ENCODE measurements around the gene MIOS.

Gene MIOS

GRCh38 chr7:7566651-7567611 is at the start of gene MIOS:
Gene MIOS, plus strand, starts transcription at chr7:7566884. Its CDS starts 5,592 bp downstream, at chr7:7572476.
- Histone ChIP-seq H3K9me3 (ENCODE audit: control insufficient read depth, insufficient read depth, low read length) (no peaks in the 10 kb centered on the region), H3K27me3 (ENCODE audit: control insufficient read depth, insufficient read depth, low read length) (no peaks in the 10 kb centered on the region), H3K4me3 (ENCODE audit: low read depth, low read length) (peak within 1 kb of the TSS; percentile 69), H3K36me3 (ENCODE audit: control insufficient read depth, insufficient read depth, low read length) (peaks cover 3% of the 10 kb centered on the region), H3K4me1 (ENCODE audit: control insufficient read depth, insufficient read depth, low read length) (peaks cover 8% of the 10 kb centered on the region), H3K9ac (ENCODE audit: low read depth, low read length) (peak within 1 kb of the TSS; percentile 86)

- H3K9me3 ChIP-seq (ENCODE audit: control insufficient read depth, insufficient read depth, low read length) = no peaks in the 10 kb centered on the region
- no peaks in the 10 kb centered on the region for H3K27me3 ChIP-seq (ENCODE audit: control insufficient read depth, insufficient read depth, low read length)
- H3K9ac ChIP-seq (ENCODE audit: low read depth, low read length) = no peak overlapping the region
- no peak overlapping the region for H3K4me3 ChIP-seq (ENCODE audit: low read depth, low read length)
- H3K4me1 ChIP-seq (ENCODE audit: control insufficient read depth, insufficient read depth, low read length) = no peaks in the 10 kb centered on the region
- H3K36me3 ChIP-seq (ENCODE audit: control insufficient read depth, insufficient read depth, low read length) = no peaks in the 10 kb centered on the region
Observed at GRCh38 chr7:7517754-7518153, 48.9 kb upstream of the MIOS start.

DNA sequence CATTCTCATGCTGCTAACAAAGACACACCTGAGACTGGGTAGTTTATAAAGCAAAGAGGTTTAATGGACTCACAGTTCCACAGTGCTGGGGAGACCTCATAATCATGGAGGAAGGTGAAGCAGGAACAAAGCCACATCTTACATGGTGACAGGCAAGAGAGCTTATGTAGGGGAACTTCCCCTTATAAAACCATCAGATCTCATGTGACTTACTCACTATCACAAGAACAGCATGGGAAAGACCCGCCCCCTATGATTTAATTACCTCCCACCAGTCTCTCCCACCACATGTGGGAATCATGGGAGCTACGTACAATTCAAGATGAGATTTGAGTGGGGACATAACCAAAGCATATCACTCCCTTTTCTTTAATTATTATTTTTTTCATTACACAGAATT is 47.6 kb upstream of the MIOS start:
- Histone ChIP-seq H3K36me3 (ENCODE audit: control insufficient read depth, insufficient read depth, low read length) (no peaks in the 10 kb centered on the region), H3K9ac (ENCODE audit: low read depth, low read length) (no peak overlapping the region), H3K4me3 (ENCODE audit: low read depth, low read length) (no peak overlapping the region), H3K27me3 (ENCODE audit: control insufficient read depth, insufficient read depth, low read length) (no peaks in the 10 kb centered on the region), H3K9me3 (ENCODE audit: control insufficient read depth, insufficient read depth, low read length) (no peaks in the 10 kb centered on the region), H3K4me1 (ENCODE audit: control insufficient read depth, insufficient read depth, low read length) (no peaks in the 10 kb centered on the region)

- Histone ChIP-seq H3K9ac (ENCODE audit: low read depth, low read length) (no peak overlapping the region), H3K27me3 (ENCODE audit: control insufficient read depth, insufficient read depth, low read length) (no peaks in the 10 kb centered on the region), H3K36me3 (ENCODE audit: control insufficient read depth, insufficient read depth, low read length) (no peaks in the 10 kb centered on the region), H3K9me3 (ENCODE audit: control insufficient read depth, insufficient read depth, low read length) (no peaks in the 10 kb centered on the region), H3K4me1 (ENCODE audit: control insufficient read depth, insufficient read depth, low read length) (no peaks in the 10 kb centered on the region), H3K4me3 (ENCODE audit: low read depth, low read length) (no peak overlapping the region)
Observed at GRCh38 chr7:7519528-7519927, 47.2 kb upstream of the MIOS start.

DNA sequence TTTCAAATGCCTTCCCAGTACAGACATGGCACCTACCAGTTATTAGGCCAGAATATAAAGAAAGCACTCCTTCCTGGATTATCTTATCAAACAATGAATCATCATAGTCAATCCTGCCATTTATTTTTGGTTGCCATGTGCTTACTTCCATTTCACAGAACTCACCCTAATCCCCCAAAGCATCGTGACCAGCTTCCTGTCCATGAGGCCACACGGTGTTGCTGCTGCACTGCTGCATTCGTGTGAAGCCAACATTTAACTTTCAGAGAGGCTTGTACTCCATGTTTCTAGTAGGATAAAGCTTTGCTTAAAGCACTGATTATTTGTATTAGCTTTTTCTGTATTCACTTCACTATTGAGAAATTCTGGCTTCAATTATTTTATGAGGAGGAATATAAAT is 45.4 kb upstream of the MIOS start:
- no peaks in the 10 kb centered on the region for H3K4me1 ChIP-seq (ENCODE audit: control insufficient read depth, insufficient read depth, low read length)
- H3K36me3 ChIP-seq (ENCODE audit: control insufficient read depth, insufficient read depth, low read length) = no peaks in the 10 kb centered on the region
- H3K27me3 ChIP-seq (ENCODE audit: control insufficient read depth, insufficient read depth, low read length) = no peaks in the 10 kb centered on the region
- H3K9ac ChIP-seq (ENCODE audit: low read depth, low read length) = no peak overlapping the region
- no peaks in the 10 kb centered on the region for H3K9me3 ChIP-seq (ENCODE audit: control insufficient read depth, insufficient read depth, low read length)
- H3K4me3 ChIP-seq (ENCODE audit: low read depth, low read length) = no peak overlapping the region

- no peaks in the 10 kb centered on the region for H3K9me3 ChIP-seq (ENCODE audit: control insufficient read depth, insufficient read depth, low read length)
- no peaks in the 10 kb centered on the region for H3K4me1 ChIP-seq (ENCODE audit: control insufficient read depth, insufficient read depth, low read length)
- H3K4me3 ChIP-seq (ENCODE audit: low read depth, low read length) = no peak overlapping the region
- H3K36me3 ChIP-seq (ENCODE audit: control insufficient read depth, insufficient read depth, low read length) = no peaks in the 10 kb centered on the region
- no peaks in the 10 kb centered on the region for H3K27me3 ChIP-seq (ENCODE audit: control insufficient read depth, insufficient read depth, low read length)
- H3K9ac ChIP-seq (ENCODE audit: low read depth, low read length) = no peak overlapping the region
Observed at GRCh38 chr7:7522421-7522820, 44.3 kb upstream of the MIOS start.

DNA sequence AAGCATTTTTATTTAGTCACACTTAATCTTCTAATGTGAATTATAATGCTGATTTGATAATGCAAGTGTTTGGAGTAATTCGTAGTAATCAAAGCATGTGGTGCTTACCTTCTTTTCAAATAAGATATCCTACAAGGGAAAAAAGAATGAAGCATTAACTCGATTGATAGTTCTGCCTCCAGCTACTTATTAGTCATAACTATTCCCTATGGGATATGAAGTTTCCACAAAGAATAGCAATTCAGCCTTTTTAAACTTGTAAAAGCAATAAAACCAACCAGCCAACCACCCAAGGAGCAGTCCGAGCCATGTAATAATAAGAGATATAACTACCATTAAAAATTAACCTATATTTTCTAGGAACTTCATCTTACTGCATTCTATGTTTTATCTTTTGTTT is 42.6 kb upstream of the MIOS start:
- no peak overlapping the region for H3K4me3 ChIP-seq (ENCODE audit: low read depth, low read length)

DNA sequence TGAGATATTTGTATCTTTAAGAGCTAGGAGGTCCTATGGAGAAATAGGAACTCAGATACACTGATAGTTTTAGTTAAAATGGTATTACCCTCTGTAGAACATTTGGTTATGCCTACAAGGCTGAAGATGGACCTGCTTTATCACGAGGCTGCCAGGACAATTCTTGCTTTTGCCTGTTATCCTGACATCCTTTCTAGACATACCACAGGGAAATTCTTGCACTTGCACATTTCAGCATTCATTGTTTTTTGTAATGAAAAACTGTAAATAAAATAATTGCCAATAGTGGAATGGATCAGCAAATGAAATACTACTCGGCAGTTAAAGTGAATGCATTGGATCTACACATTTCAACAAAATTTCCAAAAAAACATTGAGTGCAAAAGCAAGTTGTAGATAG is 40.7 kb upstream of the MIOS start:
- H3K36me3 ChIP-seq (ENCODE audit: control insufficient read depth, insufficient read depth, low read length) = no peaks in the 10 kb centered on the region
- H3K27me3 ChIP-seq (ENCODE audit: control insufficient read depth, insufficient read depth, low read length) = no peaks in the 10 kb centered on the region
- H3K9ac ChIP-seq (ENCODE audit: low read depth, low read length) = no peak overlapping the region
- H3K4me1 ChIP-seq (ENCODE audit: control insufficient read depth, insufficient read depth, low read length) = no peaks in the 10 kb centered on the region
- H3K9me3 ChIP-seq (ENCODE audit: control insufficient read depth, insufficient read depth, low read length) = no peaks in the 10 kb centered on the region
- no peak overlapping the region for H3K4me3 ChIP-seq (ENCODE audit: low read depth, low read length)

More for the DNA sequence above, 42.6 kb upstream of the MIOS start:
- no peak overlapping the region for H3K9ac ChIP-seq (ENCODE audit: low read depth, low read length)
- H3K27me3 ChIP-seq (ENCODE audit: control insufficient read depth, insufficient read depth, low read length) = no peaks in the 10 kb centered on the region
- H3K9me3 ChIP-seq (ENCODE audit: control insufficient read depth, insufficient read depth, low read length) = no peaks in the 10 kb centered on the region
- H3K36me3 ChIP-seq (ENCODE audit: control insufficient read depth, insufficient read depth, low read length) = no peaks in the 10 kb centered on the region
- H3K4me1 ChIP-seq (ENCODE audit: control insufficient read depth, insufficient read depth, low read length) = no peaks in the 10 kb centered on the region

- no peak overlapping the region for H3K9ac ChIP-seq (ENCODE audit: low read depth, low read length)
- H3K4me1 ChIP-seq (ENCODE audit: control insufficient read depth, insufficient read depth, low read length) = no peaks in the 10 kb centered on the region
- H3K36me3 ChIP-seq (ENCODE audit: control insufficient read depth, insufficient read depth, low read length) = no peaks in the 10 kb centered on the region
- H3K27me3 ChIP-seq (ENCODE audit: control insufficient read depth, insufficient read depth, low read length) = no peaks in the 10 kb centered on the region
- no peak overlapping the region for H3K4me3 ChIP-seq (ENCODE audit: low read depth, low read length)
- no peaks in the 10 kb centered on the region for H3K9me3 ChIP-seq (ENCODE audit: control insufficient read depth, insufficient read depth, low read length)
Observed at GRCh38 chr7:7527047-7527446, 39.6 kb upstream of the MIOS start.

- Histone ChIP-seq H3K27me3 (ENCODE audit: control insufficient read depth, insufficient read depth, low read length) (no peaks in the 10 kb centered on the region), H3K4me3 (ENCODE audit: low read depth, low read length) (no peak overlapping the region), H3K9me3 (ENCODE audit: control insufficient read depth, insufficient read depth, low read length) (no peaks in the 10 kb centered on the region), H3K36me3 (ENCODE audit: control insufficient read depth, insufficient read depth, low read length) (no peaks in the 10 kb centered on the region), H3K9ac (ENCODE audit: low read depth, low read length) (no peak overlapping the region), H3K4me1 (ENCODE audit: control insufficient read depth, insufficient read depth, low read length) (no peaks in the 10 kb centered on the region)
Observed at GRCh38 chr7:7529328-7529727, 37.4 kb upstream of the MIOS start.

DNA sequence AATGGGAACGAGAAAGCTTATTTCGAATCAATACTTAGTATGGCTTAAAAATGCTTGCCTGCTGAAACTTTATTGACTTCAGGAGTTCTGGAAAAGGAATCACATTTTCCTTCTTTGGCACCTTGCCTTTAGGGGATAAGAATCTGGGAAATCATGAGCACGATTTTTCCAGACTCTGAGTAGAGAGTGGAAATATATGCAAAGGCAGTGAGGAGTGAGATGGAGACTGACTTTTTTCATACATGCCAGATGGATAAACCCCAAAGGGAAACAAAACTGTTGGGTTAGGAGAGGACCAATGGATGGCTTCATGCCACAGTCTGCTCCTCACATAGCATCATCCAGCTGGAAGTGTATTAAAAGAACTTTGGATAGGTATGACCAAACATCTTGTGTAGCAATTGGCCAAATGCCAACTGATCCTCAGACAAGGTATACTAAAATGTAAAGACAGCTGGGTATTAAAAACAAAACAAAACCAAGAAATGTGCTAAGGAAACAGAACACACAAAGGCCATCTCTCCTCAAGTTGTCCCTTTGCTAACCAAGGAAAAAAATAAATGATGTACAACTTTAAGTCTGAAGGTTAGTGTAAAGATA is 32.8 kb upstream of the MIOS start:
- no peaks in the 10 kb centered on the region for H3K36me3 ChIP-seq (ENCODE audit: control insufficient read depth, insufficient read depth, low read length)
- H3K4me3 ChIP-seq (ENCODE audit: low read depth, low read length) = no peak overlapping the region
- H3K27me3 ChIP-seq (ENCODE audit: control insufficient read depth, insufficient read depth, low read length) = no peaks in the 10 kb centered on the region
- no peak overlapping the region for H3K9ac ChIP-seq (ENCODE audit: low read depth, low read length)
- no peaks in the 10 kb centered on the region for H3K9me3 ChIP-seq (ENCODE audit: control insufficient read depth, insufficient read depth, low read length)
- no peaks in the 10 kb centered on the region for H3K4me1 ChIP-seq (ENCODE audit: control insufficient read depth, insufficient read depth, low read length)

DNA sequence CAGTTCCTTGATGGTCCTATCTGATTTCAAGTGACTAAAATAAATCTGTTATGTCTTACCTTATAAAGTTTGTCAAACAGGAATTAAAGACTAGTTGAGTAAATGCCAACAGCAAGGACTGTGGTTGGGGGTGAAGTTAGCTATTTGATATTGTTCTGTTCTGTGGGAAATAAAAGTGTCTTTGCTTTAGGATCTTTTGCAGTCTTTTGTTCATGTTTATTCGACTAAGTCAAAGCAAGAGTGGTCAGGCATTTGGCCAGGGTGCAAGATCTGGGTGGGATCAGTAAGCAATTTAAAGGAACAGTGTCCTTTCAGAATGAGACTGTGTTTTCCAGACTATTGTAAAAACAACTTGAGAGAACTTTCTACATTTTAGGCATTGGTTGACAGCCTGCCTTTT is 31.0 kb upstream of the MIOS start, which contains the start of gene COL28A1:
COL28A1 (minus strand) TSS at position 183 of the 400 bp plus-strand sequence. CDS start 2,998 bp downstream, outside the sequence.
- no peaks in the 10 kb centered on the region for H3K27me3 ChIP-seq (ENCODE audit: control insufficient read depth, insufficient read depth, low read length)
- no peak within 1 kb of the TSS for H3K4me3 ChIP-seq (ENCODE audit: low read depth, low read length)
- H3K36me3 ChIP-seq (ENCODE audit: control insufficient read depth, insufficient read depth, low read length) = no peaks in the 10 kb centered on the region
- no peak within 1 kb of the TSS for H3K9ac ChIP-seq (ENCODE audit: low read depth, low read length)
- no peaks in the 10 kb centered on the region for H3K4me1 ChIP-seq (ENCODE audit: control insufficient read depth, insufficient read depth, low read length)
- no peaks in the 10 kb centered on the region for H3K9me3 ChIP-seq (ENCODE audit: control insufficient read depth, insufficient read depth, low read length)

All from iPS-15b (cell line).